Stimulated activated CD4-positive, alpha-beta T cell treated with anti-CD3 and anti-CD28 coated beads, Interleukin-15, amount 100 ng/mL, for 1 hour (primary cell): Measurements from ENCODE around the gene ERRFI1.

Source experiments
- DNase-seq, 2 donors: peaks; one replicate each; pipeline ENCODE4 v3.0.0-alpha.2; 2020; ENCODE audit warnings: low read depth in 1 of 2, low spot score in 1 of 2

Gene ERRFI1

GRCh38 chr1:8018492-8019228, 7.4 kb downstream of the ERRFI1 start:
- no peak for DNase-seq

GRCh38 chr1:8017495-8018197, 8.5 kb downstream of the ERRFI1 start:
- no peak for DNase-seq

- DNase-seq, result no peak
These were observed 9.2 kb downstream of the ERRFI1 start for GRCh38 chr1:8016895-8017241.

- no peak for DNase-seq
These were observed 9.8 kb downstream of the ERRFI1 start for GRCh38 chr1:8016210-8016894.

- no peak for DNase-seq
These were observed 10.3 kb downstream of the ERRFI1 start for GRCh38 chr1:8015809-8016165.

GRCh38 chr1:8015036-8015808, 10.9 kb downstream of the ERRFI1 start:
- no peak for DNase-seq

- DNase-seq, result no peak
These were observed 11.6 kb downstream of the ERRFI1 start for GRCh38 chr1:8014381-8014988.

- DNase-seq, result no peak
These were observed 12.3 kb downstream of the ERRFI1 start for GRCh38 chr1:8013800-8014199.

GRCh38 chr1:8013399-8013798, 12.7 kb downstream of the ERRFI1 start:
- no peak for DNase-seq

- no peak for DNase-seq
These were observed 13.2 kb downstream of the ERRFI1 start for GRCh38 chr1:8012955-8013354.

GRCh38 chr1:8011923-8012858, 13.9 kb downstream of the ERRFI1 start:
- no peak for DNase-seq

GRCh38 chr1:8011016-8011415, 15.1 kb downstream of the ERRFI1 start:
- no peak for DNase-seq

GRCh38 chr1:8010080-8010664, 15.9 kb downstream of the ERRFI1 start:
- DNase-seq, result no peak

GRCh38 chr1:8009043-8010002, 16.8 kb downstream of the ERRFI1 start:
- no peak for DNase-seq

GRCh38 chr1:8006037-8006963, 19.8 kb downstream of the ERRFI1 start:
- DNase-seq, result no peak

GRCh38 chr1:8004803-8005573, 21.1 kb downstream of the ERRFI1 start:
- DNase-seq, result no peak
